HepG2 (cell line): ENCODE results near the gene GSAP. TPM values are rescaled to one million over a fixed set of nuclear protein-coding genes. Genes with fewer than 3 reads are reported as not detected.

Experiments
- AFF4 ChIP-seq: sonication (generic); formaldehyde crosslinking; IDR thresholded peaks from 2 replicates; pipeline ENCODE4 v1.4.0; 2020; ENCODE audit warnings: missing genetic modification reagents
- ARID5B ChIP-seq: IDR thresholded peaks from 2 replicates; pipeline ENCODE4 v1.4.0; 2020; ENCODE audit warnings: mild to moderate bottlenecking, missing genetic modification reagents
- MAFK ChIP-seq, 2 experiments: IDR thresholded peaks in 1 of 2; conservative IDR thresholded peaks in 1 of 2; 2 replicates each; pipeline ENCODE4 v1.6.1; 2011; ENCODE audit warnings: improper control_type of control experiment in 2 of 2, low read length in 2 of 2
- SP5 ChIP-seq: IDR thresholded peaks from 2 replicates; pipeline ENCODE4 v1.6.1; 2016; ENCODE audit warnings: low read depth, borderline replicate concordance
- ZBED4 ChIP-seq: sonication (generic); formaldehyde crosslinking; IDR thresholded peaks from 2 replicates; pipeline ENCODE4 v1.4.0; 2020; ENCODE audit warnings: missing genetic modification reagents, borderline replicate concordance
- ZNF407 ChIP-seq: sonication (generic); formaldehyde crosslinking; IDR thresholded peaks from one replicate; pipeline ENCODE4 v1.5.1; 2020; ENCODE audit warnings: mild to moderate bottlenecking, missing genetic modification reagents; ENCODE audit errors: not compliant biosample characterization
- ZNF563 ChIP-seq: sonication (generic); formaldehyde crosslinking; IDR thresholded peaks from 2 replicates; pipeline ENCODE4 v1.8.0; 2022; ENCODE audit warnings: mild to moderate bottlenecking, moderate library complexity, missing genetic modification reagents
- ZNF75D ChIP-seq: sonication (generic); formaldehyde crosslinking; IDR thresholded peaks from 2 replicates; pipeline ENCODE4 v1.8.1; 2023; ENCODE audit warnings: missing genetic modification reagents, mild to moderate bottlenecking, borderline replicate concordance
- polyA plus RNA-seq, 8 experiments: library from polyadenylated mRNA; depleted of rRNA in 3 of 8; stranded (reverse) in 7 of 8; unstranded in 1 of 8; fragments of >200 nt; fragmentation: Illumina TruSeq in 4 of 8; extraction: Trizol in 4 of 8; gene quantifications; 2 replicates each; pipeline versions ENCODE4 v1.2.1 to v1.2.3, GENCODE V29; 2011 to 2016; ENCODE audit warnings: low read depth in 4 of 8, missing spikeins in 1 of 8, mixed read lengths in 1 of 8; ENCODE audit not compliant: insufficient read depth in 1 of 8
- total RNA-seq, 5 experiments: library from RNA; depleted of rRNA; stranded (reverse); fragments of >200 nt; fragmentation: Illumina TruSeq; extraction: Trizol; gene quantifications; 2 replicates each; pipeline ENCODE4 v1.2.3, GENCODE V29; 2016; ENCODE audit warnings: low read depth in 1 of 5

Gene GSAP
- total and polyA plus RNA-seq, 2 of the 13 experiments (the other 11 are each of a cell fraction or from before 2014, with no cell fraction given) = 34.6 to 40.6 TPM

GRCh38 chr7:77415476-77415822 is 700 bp downstream of the GSAP start (continued):
- TF ChIP-seq ZBED4 (CRISPR knock-in tag) = no peak
- no peak for TF ChIP-seq ARID5B
- no peak for TF ChIP-seq ZNF563 (CRISPR knock-in tag)
- TF ChIP-seq MAFK (conservative IDR thresholded peaks at IDR 0.05 in 1 of 2, IDR thresholded peaks at IDR 0.05 in 1 of 2; ENCODE audit: low read length in 2 of 2) = no peak
- TF ChIP-seq AFF4 (CRISPR knock-in tag) = no peak; the same call in none of the 2 replicates
- TF ChIP-seq ZNF75D = no peak
- no peak for TF ChIP-seq SP5 (CRISPR knock-in tag)
- TF ChIP-seq ZNF407 = no peak
